NCI-H748 (cell line): ENCODE results near the gene AUTS2.
"Not testable (repeated sequence)": the region's sequence is repeated elsewhere in the genome, so short reads cannot be mapped to it uniquely, and the experiment has no call there.

Experiments
- DNase-seq: peaks from one replicate; lab custom pipeline; 2025; ENCODE audit not compliant: unreplicated experiment; lab: John Stamatoyannopoulos, UW

The AUTS2 gene

DNA sequence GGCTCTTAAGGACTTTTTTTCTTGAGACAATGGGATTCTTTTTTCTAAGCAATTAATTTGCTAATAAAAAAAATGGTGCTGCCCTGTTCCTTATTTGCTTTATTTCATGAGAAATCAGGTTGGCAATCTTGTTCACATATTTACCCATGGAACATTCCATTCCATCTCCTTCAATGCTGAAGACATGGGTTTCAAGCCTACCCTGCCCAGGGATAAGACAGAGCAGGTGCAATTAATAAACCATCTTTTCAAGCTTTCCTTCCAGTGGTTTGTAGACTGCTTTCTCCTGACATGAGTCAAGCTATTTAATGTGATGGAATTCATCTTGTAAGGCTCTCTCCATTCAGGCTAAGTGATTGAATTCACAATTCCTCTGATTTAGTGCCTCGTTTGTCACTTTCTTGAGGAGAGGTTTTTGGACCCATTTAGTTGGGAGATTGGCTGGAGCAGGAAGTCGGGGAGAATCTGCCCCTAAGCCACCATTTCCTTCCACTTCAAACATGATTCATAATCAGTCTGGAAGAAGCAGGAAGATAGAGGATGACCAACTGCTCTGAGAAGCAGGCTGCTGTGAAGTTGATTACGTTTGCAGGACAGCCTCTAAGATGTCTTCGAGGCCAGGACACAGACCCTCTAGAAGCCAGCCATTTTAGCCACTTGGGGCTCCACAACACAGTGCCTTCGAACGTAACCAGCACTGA is 981.3 kb downstream of the AUTS2 start:
- no peak for DNase-seq

DNA sequence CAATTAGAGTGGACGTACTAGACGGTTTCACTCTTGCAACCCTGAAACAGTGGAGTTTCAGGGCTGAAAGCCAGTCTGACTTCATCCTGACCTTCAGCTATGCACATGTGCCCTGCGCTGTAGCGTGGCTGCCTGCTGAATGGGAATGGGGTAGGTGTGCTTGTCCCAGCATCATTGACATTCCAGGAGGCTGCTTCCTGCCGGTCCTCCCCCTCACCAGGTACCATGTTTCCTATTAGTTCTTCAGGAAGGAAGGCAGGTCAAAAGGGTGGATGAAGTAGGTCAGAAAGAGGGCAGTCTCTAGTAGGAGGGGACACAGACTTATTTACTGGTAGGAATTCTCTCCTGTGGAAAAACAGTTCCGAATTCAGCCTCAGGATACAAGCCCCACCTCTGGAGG is 981.9 kb downstream of the AUTS2 start:
- no peak for DNase-seq

DNA sequence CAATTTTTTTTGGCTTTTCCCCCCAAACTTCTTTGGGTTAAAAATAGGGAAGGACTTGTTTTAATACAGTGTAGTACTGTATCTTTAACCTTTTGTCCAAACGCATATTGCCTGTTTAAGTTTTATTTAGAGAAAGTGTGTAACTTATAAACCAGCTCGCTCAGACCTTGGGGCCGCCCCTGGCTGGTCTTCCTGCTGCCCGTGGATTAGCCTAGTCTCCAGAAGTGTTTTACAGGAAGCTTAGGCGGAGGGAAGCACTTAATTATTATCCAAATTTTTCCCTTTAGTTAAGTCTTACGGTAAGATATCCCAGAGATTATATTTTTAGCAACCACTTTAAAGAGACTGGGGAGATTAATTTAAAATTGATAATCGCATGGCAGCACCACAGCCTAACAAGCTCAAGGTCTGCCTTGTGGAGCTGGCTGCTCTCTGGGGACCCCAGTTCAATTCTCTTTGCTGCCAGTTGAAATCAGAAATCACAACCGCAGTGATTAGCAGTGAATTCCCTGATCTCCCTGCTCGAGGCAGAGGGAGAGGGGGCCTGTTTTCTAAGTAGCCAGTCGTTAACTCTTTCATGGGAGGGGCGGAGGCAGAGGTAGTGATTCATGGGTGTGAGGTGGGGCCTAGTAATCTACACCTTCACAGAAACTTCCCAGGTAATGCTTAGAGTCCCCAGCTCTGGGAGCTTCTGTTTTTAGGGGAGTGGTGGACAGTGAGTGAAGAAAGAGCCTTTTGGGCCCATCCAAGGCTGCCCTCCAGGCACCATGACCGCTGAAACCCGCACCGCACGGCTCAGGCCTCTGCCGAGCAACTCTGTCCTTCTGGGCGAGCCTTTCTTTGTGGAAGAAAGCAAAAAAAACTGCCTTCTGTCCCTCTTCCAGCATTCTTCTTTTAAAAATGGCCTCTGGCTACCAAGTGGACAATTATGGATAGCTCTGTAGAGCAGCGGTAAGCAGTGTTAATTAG is 984.9 kb downstream of the AUTS2 start:
- no peak for DNase-seq

DNA sequence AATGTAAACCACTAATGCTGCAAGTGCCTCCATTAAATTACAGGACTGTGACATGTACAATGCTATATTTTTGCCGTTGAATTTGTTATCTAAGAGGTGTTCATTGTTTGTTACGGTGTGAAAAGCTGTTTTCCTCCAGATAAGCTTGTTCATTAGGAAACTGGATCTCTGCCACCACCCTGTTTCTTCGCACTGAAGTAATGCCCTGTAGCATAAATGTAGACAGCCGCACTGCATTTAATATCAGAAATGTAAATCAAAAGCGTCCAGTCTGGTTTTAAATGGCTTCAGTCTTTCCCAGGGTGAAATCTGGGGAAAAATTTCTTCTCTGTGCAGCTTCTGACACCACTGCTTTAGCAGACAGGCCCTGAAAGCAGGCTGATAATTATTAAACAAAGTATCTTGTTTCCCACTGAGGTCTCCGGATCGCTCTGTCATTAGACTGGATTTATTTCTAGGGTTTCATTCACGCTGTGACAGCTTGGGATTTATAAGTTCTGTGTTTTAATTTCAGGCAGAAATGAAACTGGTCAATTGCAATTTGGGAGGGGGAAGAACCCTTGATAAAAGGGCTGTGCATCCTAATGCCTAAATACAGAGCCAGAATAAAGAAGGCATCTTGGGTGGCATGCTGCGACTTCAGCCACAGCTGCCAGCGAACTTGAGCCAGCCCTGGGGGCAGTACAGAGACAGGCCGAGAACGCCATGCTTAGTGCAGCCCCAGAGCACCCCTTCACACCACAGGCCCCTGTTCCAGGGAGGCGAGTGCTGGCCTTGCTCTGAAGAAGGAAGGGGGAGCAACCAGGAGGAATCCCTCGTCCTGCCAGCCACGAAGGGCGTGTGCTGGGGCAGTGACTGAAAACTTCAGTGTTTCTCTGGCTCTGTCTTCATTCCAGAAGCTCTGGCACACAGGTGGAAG is 985.9 kb downstream of the AUTS2 start:
- no peak for DNase-seq

DNA sequence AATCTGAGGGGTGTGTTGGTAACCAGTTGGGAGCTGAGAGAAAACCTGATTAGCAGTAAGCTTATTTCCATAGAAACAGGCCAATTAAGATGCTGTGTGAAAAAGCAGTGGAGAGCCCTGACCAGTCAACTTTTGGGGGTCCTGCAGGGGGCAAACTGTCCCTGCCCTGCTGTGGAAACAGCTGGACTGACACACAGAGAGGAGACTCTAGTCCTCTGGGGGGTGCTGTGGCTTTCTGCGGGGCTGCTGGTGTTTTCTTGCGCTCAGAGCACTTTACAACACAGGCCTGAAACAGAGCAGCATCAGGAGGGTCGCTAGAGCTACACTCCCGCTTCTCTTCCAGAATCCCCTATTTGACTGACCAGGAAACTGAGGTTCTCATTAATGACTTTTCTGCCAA is 986.8 kb downstream of the AUTS2 start:
- DNase-seq: peak; percentile 31

DNA sequence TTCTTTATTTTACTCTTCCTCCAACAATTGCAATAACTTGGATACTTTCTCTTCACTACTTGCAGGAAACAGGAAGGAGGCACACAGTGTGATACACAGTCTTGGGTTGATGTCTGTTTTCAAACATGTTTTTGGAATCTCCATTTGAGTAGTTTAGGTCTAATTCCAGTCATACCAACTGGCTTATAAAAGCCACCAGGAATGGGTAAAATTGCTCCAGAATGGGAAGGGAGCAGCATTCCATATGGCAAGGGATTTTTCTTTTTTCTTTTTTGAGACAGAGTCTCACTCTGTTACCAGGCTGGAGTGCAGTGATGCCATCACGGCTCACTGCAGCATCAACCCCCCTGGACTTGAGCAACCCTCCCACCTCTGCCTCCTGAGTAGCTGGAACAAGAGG is 988.5 kb downstream of the AUTS2 start:
- DNase-seq: no peak

DNA sequence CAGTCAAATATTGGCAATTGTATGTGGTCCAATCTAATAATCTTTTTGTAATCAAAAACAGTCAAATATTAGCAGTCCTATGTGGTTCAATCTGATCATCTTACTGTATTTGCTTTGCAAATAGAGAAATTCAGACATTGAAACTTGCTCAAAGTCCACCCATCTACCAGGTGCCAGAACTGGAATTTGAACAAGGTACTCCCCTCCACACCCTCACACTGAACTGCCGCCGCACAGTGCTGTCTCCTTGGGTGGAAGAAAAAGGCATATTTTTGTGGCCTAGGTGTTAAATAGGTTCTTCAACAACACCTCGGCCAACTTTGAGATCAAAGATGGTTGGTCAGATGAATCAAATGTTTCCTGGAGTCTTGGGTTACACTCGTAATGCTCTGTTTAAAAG is 989.5 kb downstream of the AUTS2 start:
- no peak for DNase-seq

DNA sequence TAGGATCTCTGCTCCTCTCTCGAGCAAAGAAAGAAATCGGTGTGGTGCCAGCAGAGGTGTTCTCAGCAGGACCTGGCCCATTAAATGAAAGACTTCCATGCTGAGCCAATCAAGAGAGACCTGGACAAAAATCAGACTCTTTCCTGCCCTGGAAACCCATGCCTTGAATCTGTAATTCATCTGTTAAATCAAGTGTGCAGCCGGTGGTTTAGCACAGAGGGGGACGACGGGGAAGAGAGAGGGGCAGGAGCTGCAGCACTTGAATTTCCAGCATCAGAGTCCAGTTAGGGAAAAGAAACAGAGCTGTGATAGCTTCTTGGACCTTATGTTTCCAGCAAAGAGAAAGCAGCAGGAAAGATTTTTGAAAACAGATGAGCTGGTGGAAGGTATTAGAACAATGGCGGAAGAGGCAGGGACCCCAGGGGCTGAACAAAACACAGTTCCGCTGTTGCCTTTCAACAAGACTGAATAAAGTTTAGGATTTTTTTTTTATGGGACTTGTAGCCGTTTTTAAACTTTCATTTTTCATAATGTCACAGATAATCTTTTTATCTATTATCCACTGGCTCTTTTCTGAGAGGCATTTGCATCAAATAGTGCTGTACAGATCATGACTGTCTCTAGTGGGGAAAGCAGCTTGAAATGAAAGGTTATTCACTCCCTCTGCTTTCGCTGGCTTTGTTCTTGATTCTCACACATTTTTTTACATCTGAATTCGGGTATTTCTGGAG is 990.1 kb downstream of the AUTS2 start:
- DNase-seq: no peak

DNA sequence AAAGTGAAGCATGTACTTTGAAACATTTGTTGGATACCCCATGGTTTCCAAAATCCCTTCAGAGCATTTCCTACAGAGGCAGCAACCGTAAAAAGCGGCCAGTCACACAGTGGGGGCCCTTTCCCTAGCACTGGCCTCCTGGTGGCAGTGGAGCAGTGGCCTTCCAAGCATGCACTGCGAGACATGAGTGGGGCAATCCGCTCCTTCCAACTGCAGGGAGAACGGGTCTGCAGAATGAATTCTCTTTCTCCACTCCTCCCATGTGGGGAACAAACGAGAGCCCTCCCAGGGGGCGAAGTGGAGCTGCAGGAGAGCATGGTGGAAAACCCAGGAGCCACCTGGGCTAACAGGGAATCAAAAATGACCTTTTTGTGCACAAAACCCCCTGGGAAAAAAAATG is 990.7 kb downstream of the AUTS2 start:
- DNase-seq: no peak

DNA sequence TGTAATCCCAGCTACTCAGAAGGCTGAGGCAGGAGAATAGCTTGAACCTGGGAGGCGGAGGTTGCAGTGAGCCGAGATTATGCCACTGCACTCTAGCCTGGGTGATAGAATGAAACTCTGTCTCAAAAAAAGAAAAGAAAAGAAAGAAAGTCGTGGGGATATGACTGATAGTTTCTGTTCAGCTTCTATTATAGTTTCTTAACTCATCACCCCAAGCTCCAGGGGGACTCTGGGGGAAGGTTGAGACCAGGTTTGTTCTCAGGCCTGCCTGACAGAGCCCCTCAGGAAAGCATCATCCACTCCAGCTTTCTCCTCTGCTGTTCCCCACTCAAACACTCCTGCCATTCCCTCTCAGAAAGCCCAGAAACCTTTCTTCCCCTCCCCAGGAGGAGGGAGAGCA is 991.3 kb downstream of the AUTS2 start:
- DNase-seq: no peak

DNA sequence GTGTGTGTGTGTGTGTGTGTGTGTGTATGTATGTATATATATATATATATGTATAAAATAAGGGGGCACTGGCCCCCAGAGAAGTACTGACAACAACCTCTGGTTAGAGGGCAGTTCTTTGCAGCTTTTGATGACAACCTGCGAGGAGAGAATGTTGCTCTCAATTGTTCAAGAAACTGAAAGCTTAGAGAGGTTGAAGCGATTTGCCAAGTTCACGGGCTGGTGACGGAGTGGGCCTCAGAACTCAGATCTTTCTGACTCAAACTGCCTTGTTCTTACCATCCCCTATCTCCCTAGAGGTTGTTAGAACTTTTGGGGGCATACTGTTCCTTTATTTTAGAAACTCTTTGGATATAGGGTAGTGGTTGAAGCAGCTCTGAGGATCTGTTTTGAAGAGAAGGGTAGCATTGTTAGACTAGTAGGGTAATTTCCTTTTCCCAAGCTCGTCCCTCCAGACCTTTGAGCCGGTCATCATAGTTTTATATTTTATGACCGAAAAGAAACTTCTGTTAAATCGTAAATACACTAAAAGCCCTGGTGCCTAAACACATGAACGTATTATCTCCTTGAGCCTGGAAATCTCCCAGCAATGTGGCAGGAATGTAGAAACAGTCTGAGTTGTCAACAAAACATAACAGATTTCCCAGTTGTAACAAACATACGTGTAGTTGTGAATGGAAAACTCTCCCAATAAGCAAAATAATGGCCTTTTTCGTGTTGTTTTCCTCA is 992.0 kb downstream of the AUTS2 start:
- DNase-seq: no peak

DNA sequence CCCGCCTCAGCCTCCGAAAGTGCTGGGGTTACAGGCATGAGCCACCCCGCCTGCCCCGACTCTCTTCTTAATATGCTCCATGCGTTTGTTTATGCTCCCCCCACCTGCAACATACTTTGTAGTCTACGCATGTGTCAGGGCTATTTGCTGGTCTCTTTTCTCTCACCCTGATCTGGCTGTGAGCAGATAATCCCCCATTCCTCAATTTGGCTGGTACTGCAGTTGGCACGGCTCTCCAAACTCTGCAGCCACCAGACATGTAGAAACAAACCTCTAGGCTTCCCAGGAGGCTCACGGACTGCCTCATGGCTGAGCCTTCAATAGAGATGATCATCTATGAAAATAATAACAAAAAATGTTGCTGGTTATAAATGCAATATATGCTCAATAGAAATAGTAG is 993.4 kb downstream of the AUTS2 start:
- no peak for DNase-seq

DNA sequence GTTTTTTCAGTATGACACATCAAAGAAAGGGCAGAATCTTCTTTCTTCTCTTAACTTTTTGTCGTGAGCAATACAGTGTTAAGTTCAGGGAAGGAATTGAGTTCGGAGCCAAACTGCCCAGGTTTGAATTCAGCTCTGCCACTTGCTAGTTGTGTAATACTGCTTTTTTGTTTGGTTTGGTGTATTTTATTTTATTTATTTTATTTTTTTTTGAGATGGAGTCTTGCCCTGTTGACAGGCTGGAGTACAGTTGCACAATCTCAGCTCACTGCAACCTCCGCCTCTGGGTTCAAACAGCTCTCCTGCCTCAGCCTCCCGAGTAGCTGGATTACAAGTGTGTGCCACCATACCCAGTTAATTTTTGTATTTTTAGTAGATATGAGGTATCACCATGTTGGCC is 993.9 kb downstream of the AUTS2 start:
- DNase-seq: no peak

DNA sequence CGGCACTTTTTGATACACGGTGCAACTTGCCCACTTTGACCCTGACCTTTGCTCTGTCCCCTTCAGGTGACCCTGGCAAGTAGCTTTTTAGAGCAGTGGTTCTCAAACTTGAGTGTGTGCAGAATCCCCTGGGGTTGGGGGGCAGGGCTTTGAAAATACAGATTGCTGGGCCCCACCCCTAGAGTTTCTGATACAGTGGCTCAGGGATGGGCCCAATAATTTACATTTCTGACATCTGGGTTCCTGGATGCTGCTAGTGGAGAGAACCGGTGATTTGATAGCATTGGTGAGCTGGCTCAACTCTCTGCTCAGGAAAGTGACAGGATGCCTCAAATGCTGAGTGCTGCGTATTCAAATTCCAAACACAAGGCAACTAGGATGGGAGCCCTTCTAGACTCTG is 995.9 kb downstream of the AUTS2 start:
- no peak for DNase-seq

DNA sequence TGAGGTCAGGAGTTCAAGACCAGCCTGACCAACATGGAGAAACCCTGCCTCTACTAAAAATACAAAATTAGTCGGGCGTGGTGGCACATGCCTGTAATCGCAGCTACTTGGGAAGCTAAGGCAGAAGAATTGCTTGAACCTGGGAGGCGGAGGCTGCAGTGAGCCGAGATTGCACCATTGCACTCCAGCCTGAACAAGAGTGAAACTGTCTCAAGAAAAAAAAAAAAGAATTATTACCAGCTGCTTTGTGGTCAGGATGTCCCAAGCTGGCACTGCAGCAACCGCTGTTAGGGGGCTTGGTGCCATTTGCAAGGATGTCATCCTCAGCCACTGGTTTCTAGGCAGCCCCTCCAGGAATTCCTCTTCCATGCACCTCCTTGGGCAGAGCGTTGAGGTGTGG is 996.6 kb downstream of the AUTS2 start:
- not testable (repeated sequence) for DNase-seq

DNA sequence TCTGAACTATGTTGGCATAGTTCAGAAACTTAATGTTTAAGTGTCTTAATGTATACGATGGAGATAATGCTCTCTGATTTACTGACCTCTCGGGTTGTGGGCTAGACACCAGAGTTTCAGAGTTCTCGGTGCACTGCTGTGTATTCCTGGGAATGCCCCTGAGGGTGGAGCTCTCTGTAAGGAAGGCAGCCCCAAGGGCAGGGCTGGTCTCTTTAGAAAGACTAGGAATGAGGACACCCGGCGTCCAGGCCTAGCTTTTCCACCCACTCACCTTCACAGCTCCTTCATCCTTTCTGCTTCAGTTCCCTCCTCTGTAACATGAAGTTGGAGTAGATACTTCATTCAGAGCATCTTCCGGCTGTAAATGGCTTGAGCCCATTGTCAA is 997.1 kb downstream of the AUTS2 start:
- DNase-seq: peak; percentile 47

DNA sequence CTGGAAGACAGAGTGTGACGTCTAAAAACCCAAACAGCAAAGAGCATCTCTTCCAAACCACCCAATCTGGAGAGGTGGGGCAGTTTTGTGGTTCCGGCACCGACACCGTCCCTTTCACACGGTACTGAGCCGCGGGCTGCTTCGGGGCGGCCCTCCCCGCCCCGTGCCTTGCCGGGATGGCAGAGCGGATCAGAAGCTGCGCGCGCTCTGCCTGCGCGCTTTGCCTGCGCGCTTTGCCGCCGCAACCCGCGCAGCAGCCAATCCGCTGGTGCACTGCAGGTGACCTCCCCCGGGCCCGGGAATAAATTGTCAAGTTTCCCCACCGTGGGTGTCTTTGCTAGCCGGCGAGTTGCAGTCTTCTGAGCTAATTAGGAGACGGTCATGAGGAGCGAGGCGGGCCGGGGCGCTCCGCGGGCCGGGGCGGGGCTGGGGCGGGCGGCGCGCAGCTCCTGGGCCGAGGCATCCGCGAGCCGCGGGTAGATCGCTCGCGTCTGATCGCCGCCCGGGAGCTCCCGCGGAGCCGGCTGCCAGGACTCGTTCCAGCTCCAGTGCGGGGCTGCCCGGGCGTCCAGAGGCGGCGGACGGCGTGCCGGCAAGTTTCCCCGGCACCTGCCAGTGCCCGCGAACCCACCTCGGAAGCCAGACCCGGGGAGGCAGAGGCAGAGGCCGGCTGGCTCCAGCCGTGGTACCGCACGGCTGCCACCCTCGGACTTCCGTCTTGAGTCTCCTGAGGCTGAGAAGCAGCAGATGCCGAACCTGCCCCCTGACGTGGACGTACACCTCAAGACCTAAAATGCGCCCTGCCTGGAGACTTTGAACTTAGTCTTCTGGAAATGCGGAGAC is 997.7 kb downstream of the AUTS2 start:
- DNase-seq: peak; percentile 76

DNA sequence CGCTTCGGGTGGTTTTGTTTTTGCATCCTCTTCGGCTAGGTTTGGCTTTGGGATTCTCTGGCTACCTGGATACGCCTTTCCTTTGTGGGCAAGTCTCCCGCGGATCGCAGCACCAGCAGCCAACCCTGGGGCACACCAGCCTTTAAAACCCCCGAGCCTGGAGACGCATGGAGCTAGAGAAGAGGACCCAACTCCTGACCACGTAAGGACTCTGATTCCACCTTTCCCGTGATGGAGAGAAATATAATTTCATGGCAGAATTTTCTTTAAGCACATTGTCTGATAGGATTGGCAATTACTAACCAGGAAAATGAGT is 998.3 kb downstream of the AUTS2 start:
- peak; percentile 69 for DNase-seq

DNA sequence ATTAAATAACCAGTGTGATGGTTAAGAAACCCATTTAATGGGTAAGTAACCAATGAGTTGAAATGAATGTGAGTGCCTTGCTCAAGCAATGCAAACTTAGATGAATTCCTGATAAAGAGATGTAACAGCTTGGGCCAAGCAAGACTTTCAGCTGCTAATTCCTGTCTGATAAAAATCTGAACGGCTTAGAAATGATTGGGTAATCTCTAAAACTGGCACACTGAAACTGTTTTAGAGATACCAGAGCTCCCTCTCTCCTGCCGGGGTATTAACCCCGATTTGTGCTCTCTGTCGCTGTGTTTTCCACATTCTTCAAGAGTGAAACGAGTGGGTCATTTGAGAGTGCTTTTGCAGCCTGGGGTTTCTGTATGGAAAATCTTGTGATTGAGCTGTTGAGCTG is 998.8 kb downstream of the AUTS2 start:
- no peak for DNase-seq
